ENCODE results near the gene SLC16A11. TPM values are rescaled to one million over a fixed set of nuclear protein-coding genes. Genes with fewer than 3 reads are reported as not detected.
A peak's percentile ranks its signal among the peaks of the same experiment; 100 is the strongest.

Gene SLC16A11
- total and polyA plus RNA-seq, 9 of the 15 experiments (the other 6 are each of a cell fraction or from before 2014, with no cell fraction given): not detected

DNA sequence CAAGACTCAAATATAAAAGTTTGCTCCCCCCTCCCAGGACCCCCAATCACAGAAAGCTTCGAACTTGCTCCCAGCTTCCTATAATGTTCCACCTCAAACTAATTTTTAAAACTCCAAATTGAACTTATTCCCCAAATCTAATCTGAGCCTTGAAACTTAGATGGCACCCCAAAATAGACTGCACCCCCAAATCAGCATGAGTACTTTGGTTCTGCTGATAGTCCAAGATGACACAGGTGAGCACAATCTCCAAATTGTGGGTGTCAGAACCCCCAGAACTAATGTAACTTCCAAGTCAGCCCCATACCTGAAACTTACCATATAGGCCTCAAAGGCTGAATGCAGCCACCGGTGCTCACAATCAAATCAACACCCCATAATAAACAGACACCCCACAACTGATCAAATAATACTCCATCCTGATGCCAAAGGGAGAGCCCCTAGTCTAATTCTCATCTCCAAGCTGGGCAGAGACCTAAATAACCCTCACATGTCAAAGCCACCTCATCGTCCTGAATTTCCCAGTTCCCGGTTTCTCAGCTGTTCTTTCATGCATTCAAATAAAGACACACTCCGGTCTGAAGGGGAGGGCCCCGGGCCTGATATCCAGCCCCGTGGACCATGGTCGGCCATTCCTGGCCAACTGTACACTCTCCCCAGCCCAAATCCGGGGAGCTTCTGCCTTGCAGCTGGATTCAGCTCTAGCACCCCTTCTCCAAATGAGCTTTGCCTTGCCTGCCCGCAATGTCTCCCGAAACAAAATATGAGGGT lies 22.8 kb downstream of the SLC16A11 start:
- TF ChIP-seq YY1 (IDR thresholded peaks at IDR 0.05; ENCODE audit: borderline replicate concordance in 1 of 3, control insufficient read depth in 1 of 3, extremely low read depth in 1 of 3, insufficient read depth in 3 of 3, insufficient read length in 1 of 3, insufficient replicate concordance in 2 of 3, low read depth in 1 of 3, low read length in 2 of 3) (peak in 1 of 3 experiments; percentile 29), ZNF224 (CRISPR knock-in tag; IDR thresholded peaks at IDR 0.05) (no peak)
- Histone ChIP-seq H3K4me2 (ENCODE audit: insufficient read depth, low read length) (peak overlapping the region; percentile 68), H3K27me3 (ENCODE audit: control insufficient read depth in 2 of 2, insufficient read depth in 2 of 2, low read length in 2 of 2) (no peaks in the 10 kb centered on the region), H3K9me1 (ENCODE audit: control insufficient read depth, insufficient read depth, low read length) (no peaks in the 10 kb centered on the region), H3K4me1 (replicated peaks in 1 of 2; ENCODE audit: control insufficient read depth in 2 of 2, insufficient read depth in 2 of 2, low read length in 2 of 2) (peaks cover 44 to 74% of the 10 kb centered on the region in 2 experiments), H4K20me1 (replicated peaks; ENCODE audit: control insufficient read depth, insufficient read depth, low read length) (no peaks in the 10 kb centered on the region), H3K36me3 (ENCODE audit: control insufficient read depth, insufficient read depth, low read length) (0 out of 3 replicates have a peak, but pooled peaks cover under 1% of the 10 kb centered on the region), H2AFZ (ENCODE audit: low read depth, low read length) (peak overlapping the region; percentile 94), H3K4me3 (no peak overlapping the region), H3K27ac (ENCODE audit: extremely low read depth, low read depth, low read length) (no peak overlapping the region), H3K9ac (ENCODE audit: insufficient read depth in 1 of 2, low read depth in 2 of 2, low read length in 2 of 2) (peak overlapping the region; percentile 65 to 82; a peak in 2 of 4 replicates), H3K79me2 (ENCODE audit: control insufficient read depth, insufficient read depth, low read length) (peaks cover 16% of the 10 kb centered on the region), H3K9me3 (replicated peaks; ENCODE audit: control insufficient read depth, insufficient read depth, low read depth, low read length) (no peaks in the 10 kb centered on the region)
- no TSS peak for BruUV-seq (replicated peaks)
- ATAC-seq (no peak), DNase-seq (ENCODE audit: extremely low read depth in 1 of 4, low spot score in 3 of 4) (no peak), FAIRE-seq (no peak)
- in situ Hi-C loops (cut with MboI): no loop called here
- 42% methylated on average over 11 of the region's 11 CpGs for WGBS (ENCODE audit: insufficient coverage, low coverage, missing lambda C conversion rate)
- intact Hi-C loops (cut with micrococcal nuclease): loop anchor here (5.0 kb wide), 1 partner anchor 264 kb away; the partner anchor contains the start of gene XAF1
- CTCF ChIA-PET (ENCODE audit: low intra/inter-chr PET ratio): interaction anchor here (1.6 kb wide), 1 partner anchor 109 kb away, joined by 6 read pairs; no protein-coding TSS in a partner anchor
- POLR2A ChIA-PET: interaction anchor here (0.6 to 1.0 kb wide), 5 partner anchors 11 to 403 kb away, joined by 3 to 4 read pairs (median 3); no protein-coding TSS in a partner anchor
